Epithelial cell of esophagus (primary cell): ENCODE data around the gene CXADR.

Experiments used
- DNase-seq: peaks from one replicate; pipeline ENCODE4 v3.0.0; 2010; ENCODE audit warnings: low read depth
- H3K4me3 ChIP-seq: 2 replicates; pipeline ENCODE4 v1.5.1; 2011; ENCODE audit warnings: mild to moderate bottlenecking, low read length, control low read depth
- TF ChIP-seq, protein P1 (sequence below): IDR thresholded peaks from 2 replicates; pipeline ENCODE4 v1.5.1; 2011; ENCODE audit warnings: low read depth, mild to moderate bottlenecking, low read length, control low read depth, inconsistent platforms; ENCODE audit not compliant: insufficient read depth; ENCODE audit errors: missing control alignments

Gene CXADR

GRCh38 chr21:17491716-17492414 is 21.0 kb upstream of the CXADR start:
- TF ChIP-seq, protein P1, sequence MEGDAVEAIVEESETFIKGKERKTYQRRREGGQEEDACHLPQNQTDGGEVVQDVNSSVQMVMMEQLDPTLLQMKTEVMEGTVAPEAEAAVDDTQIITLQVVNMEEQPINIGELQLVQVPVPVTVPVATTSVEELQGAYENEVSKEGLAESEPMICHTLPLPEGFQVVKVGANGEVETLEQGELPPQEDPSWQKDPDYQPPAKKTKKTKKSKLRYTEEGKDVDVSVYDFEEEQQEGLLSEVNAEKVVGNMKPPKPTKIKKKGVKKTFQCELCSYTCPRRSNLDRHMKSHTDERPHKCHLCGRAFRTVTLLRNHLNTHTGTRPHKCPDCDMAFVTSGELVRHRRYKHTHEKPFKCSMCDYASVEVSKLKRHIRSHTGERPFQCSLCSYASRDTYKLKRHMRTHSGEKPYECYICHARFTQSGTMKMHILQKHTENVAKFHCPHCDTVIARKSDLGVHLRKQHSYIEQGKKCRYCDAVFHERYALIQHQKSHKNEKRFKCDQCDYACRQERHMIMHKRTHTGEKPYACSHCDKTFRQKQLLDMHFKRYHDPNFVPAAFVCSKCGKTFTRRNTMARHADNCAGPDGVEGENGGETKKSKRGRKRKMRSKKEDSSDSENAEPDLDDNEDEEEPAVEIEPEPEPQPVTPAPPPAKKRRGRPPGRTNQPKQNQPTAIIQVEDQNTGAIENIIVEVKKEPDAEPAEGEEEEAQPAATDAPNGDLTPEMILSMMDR = no peak
- peak; percentile 91 for DNase-seq
- H3K4me3 ChIP-seq = no peak overlapping the region

DNA sequence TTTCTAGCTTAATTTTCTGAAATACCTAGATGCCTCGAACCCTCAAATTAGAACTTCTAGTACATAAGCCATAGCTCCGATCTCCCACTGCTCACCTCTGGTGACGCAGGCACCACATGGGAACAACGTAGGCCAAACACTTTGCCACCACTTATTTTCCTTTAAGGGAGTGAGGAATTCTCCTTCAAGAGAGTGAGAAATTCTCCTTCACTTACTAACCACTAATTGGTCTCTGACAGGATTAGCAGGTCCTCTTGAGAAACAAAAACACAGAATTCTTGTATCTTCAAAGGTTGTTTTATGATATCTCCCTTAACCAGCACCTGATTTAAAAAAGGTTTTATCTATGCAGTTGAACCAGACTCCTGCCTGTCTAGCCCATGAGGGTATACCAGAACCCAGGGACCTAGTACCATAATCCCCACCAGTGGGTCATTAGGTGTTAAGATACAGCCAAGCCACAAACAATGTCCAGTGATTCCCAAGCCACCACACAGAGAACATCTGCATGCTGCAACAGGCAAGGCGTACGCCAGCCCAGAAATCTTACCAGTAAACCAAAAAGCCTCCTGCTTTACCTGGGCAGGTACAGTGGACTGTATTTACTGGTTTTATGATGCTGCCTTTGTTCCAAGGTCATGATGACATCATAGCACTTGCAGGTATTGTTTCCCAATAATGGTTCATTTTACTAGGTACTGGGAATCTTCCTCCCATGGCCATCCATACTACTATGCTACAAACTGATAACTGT is 20.3 kb upstream of the CXADR start:
- no peak overlapping the region for H3K4me3 ChIP-seq
- peak; percentile 72 for DNase-seq
- TF ChIP-seq, protein P1 = no peak

DNA sequence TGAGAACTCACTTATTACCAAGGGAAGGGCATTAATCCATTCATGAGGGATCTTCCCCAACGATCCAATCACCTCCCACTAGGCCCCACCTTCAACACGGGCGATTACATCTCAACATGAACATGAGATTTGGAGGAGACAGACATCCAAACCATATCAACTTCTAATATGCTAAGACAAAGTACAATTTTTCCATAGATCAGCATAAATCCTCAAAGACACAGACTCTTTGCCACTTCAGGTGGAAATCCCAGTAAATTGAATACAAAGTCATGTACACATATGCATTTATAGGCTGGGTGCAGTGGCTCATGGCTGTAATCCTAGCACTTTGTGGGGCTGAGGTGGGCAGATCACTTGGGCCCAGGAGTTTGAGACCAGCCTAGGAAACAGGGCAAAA is 18.8 kb upstream of the CXADR start:
- no peak for DNase-seq

DNA sequence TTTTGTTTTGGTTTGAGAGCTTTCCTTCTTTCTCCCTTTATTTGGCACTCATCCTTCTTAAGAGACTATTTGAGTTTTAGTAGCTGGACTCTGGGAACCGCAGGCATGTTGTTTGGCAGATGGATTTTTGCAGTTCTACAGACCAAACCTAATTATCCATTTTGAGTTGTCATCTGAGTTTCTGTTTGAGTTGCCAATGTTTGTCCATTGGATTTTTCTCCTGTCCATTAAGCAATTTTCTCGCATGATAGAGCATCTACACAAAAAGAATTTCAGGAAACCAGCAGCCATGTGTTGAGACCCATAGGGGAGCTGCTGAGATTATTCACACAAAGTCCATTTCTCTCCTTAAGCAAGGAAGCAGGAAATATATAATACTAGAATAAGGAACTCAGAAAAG is 17.2 kb upstream of the CXADR start:
- TF ChIP-seq, protein P1 = no peak
- DNase-seq = no peak
- H3K4me3 ChIP-seq = no peak overlapping the region

More for the DNA sequence above, 18.8 kb upstream of the CXADR start:
- H3K4me3 ChIP-seq = no peak overlapping the region
- TF ChIP-seq, protein P1 = no peak

- no peak overlapping the region for H3K4me3 ChIP-seq
- DNase-seq = no peak
- TF ChIP-seq, protein P1 = no peak
Measured at GRCh38 chr21:17497316-17497715, 15.5 kb upstream of the CXADR start.

DNA sequence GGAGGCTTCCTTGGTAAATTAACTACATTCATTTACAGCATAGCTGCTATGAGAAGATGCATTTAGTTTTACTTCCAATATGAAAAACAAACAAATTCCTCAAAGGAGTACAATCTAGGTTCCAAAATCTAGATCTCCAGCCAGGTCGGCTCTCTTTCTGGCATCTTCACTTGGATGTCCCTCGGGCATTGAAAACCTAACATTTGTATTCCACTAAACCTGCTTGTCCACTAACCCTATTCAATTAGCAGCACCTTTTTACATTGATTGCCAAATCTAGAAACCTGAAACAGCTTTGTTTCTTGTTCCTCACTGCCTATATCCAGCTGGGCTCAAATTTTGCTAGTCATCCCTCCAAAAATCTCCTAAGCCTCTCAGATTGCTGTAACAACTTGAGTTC is 14.3 kb upstream of the CXADR start:
- TF ChIP-seq, protein P1 = no peak
- DNase-seq = peak; percentile 16
- H3K4me3 ChIP-seq = no peak overlapping the region
